Smooth muscle cell (in vitro differentiated cells): ENCODE measurements around the gene DST. TPM values are rescaled to one million over a fixed set of nuclear protein-coding genes. Genes with fewer than 3 reads are reported as not detected.

Source experiments
- DNase-seq: peaks from one replicate; lab custom pipeline; 2025; ENCODE audit not compliant: unreplicated experiment; lab: John Stamatoyannopoulos, UW
- H2AFZ ChIP-seq: fragments of 200-600 bp; sonication (generic); 2 replicates; pipeline ENCODE4 v1.6.0; 2016; ENCODE audit warnings: antibody characterized with exemption, low read depth, mild to moderate bottlenecking
- H3F3A ChIP-seq: fragments of 200-600 bp; sonication (generic); 2 replicates; pipeline ENCODE4 v1.6.0; 2017; ENCODE audit warnings: antibody characterized with exemption, low read depth
- H3K27ac ChIP-seq: fragments of 200-600 bp; sonication (generic); 2 replicates; pipeline ENCODE4 v1.5.1; 2016; ENCODE audit warnings: low read depth, mild to moderate bottlenecking
- H3K27me3 ChIP-seq: fragments of 200-600 bp; sonication (generic); 2 replicates; pipeline ENCODE4 v1.6.1; 2016; ENCODE audit warnings: low read depth, mild to moderate bottlenecking
- H3K36me3 ChIP-seq: fragments of 200-600 bp; sonication (generic); 2 replicates; pipeline ENCODE4 v1.5.1; 2016; ENCODE audit warnings: low read depth
- H3K4me1 ChIP-seq: fragments of 200-600 bp; sonication (generic); 2 replicates; pipeline ENCODE4 v1.5.1; 2016; ENCODE audit warnings: low read depth
- H3K4me2 ChIP-seq: fragments of 200-600 bp; sonication (generic); 2 replicates; pipeline ENCODE4 v1.6.0; 2016; ENCODE audit warnings: mild to moderate bottlenecking
- H3K4me3 ChIP-seq: fragments of 200-600 bp; sonication (generic); 2 replicates; pipeline ENCODE4 v1.5.1; 2016; ENCODE audit warnings: mild to moderate bottlenecking
- H3K79me2 ChIP-seq: fragments of 200-600 bp; sonication (generic); 2 replicates; pipeline ENCODE4 v1.6.0; 2016; ENCODE audit warnings: low read depth, mild to moderate bottlenecking
- H3K9ac ChIP-seq: fragments of 200-600 bp; sonication (generic); 2 replicates; pipeline ENCODE4 v1.6.0; 2016; ENCODE audit warnings: low read depth
- H3K9me3 ChIP-seq: fragments of 200-600 bp; sonication (generic); replicated peaks from 2 replicates; pipeline ENCODE4 v1.5.1; 2016; ENCODE audit warnings: low read depth
- H4K20me1 ChIP-seq: fragments of 200-600 bp; sonication (generic); 2 replicates; pipeline ENCODE4 v1.6.0; 2016; ENCODE audit warnings: low read depth
- CTCF ChIP-seq: fragments of 200-600 bp; sonication (generic); IDR thresholded peaks from 2 replicates; pipeline ENCODE4 v1.5.1; 2017; ENCODE audit warnings: borderline replicate concordance, mild to moderate bottlenecking, antibody characterized with exemption; ENCODE audit not compliant: insufficient read depth, poor library complexity, severe bottlenecking
- WGBS: methylation state at CpG from one replicate; pipeline ENCODE4 v1.1.7; 2016; ENCODE audit warnings: low lambda C conversion rate; 5-methylcytosine and 5-hydroxymethylcytosine counted together
- polyA plus RNA-seq: library from polyadenylated mRNA; unstranded; fragments of >200 nt; fragmentation: Nextera tagmentation; extraction: Ambion mirVana; gene quantifications from 2 replicates; pipeline ENCODE4 v1.2.1, GENCODE V29; 2016
- total RNA-seq: library from RNA; depleted of rRNA; stranded (reverse); fragments of >200 nt; gene quantifications from 2 replicates; pipeline ENCODE4 v1.2.3, GENCODE V29; 2014

The DST gene
- total and polyA plus RNA-seq, 2 experiments from 2014 or later = 17.1 to 186 TPM

GRCh38 chr6:56517155-56517745 lies 125.4 kb downstream of the DST start:
- Histone ChIP-seq H3K4me1 (peaks cover 10% of the 10 kb centered on the region), H2AFZ (no peak overlapping the region), H3K79me2 (no peaks in the 10 kb centered on the region), H4K20me1 (no peaks in the 10 kb centered on the region), H3K27ac (no peak overlapping the region), H3K9me3 (no peaks in the 10 kb centered on the region), H3K36me3 (no peaks in the 10 kb centered on the region), H3K27me3 (no peaks in the 10 kb centered on the region), H3K4me3 (no peak overlapping the region), H3F3A (no peaks in the 10 kb centered on the region), H3K9ac (no peak overlapping the region), H3K4me2 (no peak overlapping the region)
- WGBS = 49% methylated on average over 5 of the region's 5 CpGs
- no peak for TF ChIP-seq CTCF
- no peak for DNase-seq

GRCh38 chr6:56516003-56516402 lies 126.7 kb downstream of the DST start:
- H3K79me2 ChIP-seq = no peaks in the 10 kb centered on the region

GRCh38 chr6:56515081-56515905 lies 127.4 kb downstream of the DST start:
- no peak overlapping the region for H3K4me2 ChIP-seq
- no peak for TF ChIP-seq CTCF
- no peaks in the 10 kb centered on the region for H3K36me3 ChIP-seq
- no peak overlapping the region for H2AFZ ChIP-seq
- no peak overlapping the region for H3K9ac ChIP-seq
- peaks cover 4% of the 10 kb centered on the region for H3K4me1 ChIP-seq
- H3K4me3 ChIP-seq = no peak overlapping the region
- no peak overlapping the region for H3K27ac ChIP-seq
- no peaks in the 10 kb centered on the region for H4K20me1 ChIP-seq
- no peaks in the 10 kb centered on the region for H3K27me3 ChIP-seq
- H3K79me2 ChIP-seq = no peaks in the 10 kb centered on the region
- DNase-seq = no peak
- 95% methylated on average over 7 of the region's 7 CpGs for WGBS
- H3F3A ChIP-seq = no peaks in the 10 kb centered on the region
- H3K9me3 ChIP-seq = no peaks in the 10 kb centered on the region

More at GRCh38 chr6:56516003-56516402, 126.7 kb downstream of the DST start:
- no peak overlapping the region for H3K4me3 ChIP-seq
- H4K20me1 ChIP-seq = no peaks in the 10 kb centered on the region
- H3K36me3 ChIP-seq = no peaks in the 10 kb centered on the region
- no peak for TF ChIP-seq CTCF
- H3K4me2 ChIP-seq = no peak overlapping the region
- no peak overlapping the region for H2AFZ ChIP-seq
- WGBS = 96% methylated on average over 1 of the region's 1 CpG
- H3K27ac ChIP-seq = no peak overlapping the region
- no peaks in the 10 kb centered on the region for H3K9me3 ChIP-seq
- no peaks in the 10 kb centered on the region for H3F3A ChIP-seq
- H3K27me3 ChIP-seq = no peaks in the 10 kb centered on the region
- DNase-seq = no peak
- no peak overlapping the region for H3K9ac ChIP-seq
- peaks cover 4% of the 10 kb centered on the region for H3K4me1 ChIP-seq
